Mammary epithelial cell (primary cell): ENCODE data around the gene BTBD1.

Experiments used
- EZH2 ChIP-seq: IDR thresholded peaks from 2 replicates; pipeline ENCODE4 v1.6.1; 2012; ENCODE audit warnings: low read length, inconsistent platforms, borderline replicate concordance
- TF ChIP-seq, protein P1 (sequence below), 2 donors: IDR thresholded peaks in 1 of 2; conservative IDR thresholded peaks in 1 of 2; 2 replicates each; pipeline ENCODE4 v1.5.1; 2011 to 2012; ENCODE audit warnings: inconsistent platforms in 2 of 2, low read length in 2 of 2, mild to moderate bottlenecking in 2 of 2, control low read depth in 1 of 2, low read depth in 1 of 2; ENCODE audit not compliant: insufficient read depth in 1 of 2; ENCODE audit errors: extremely low read depth in 1 of 2

DNA sequence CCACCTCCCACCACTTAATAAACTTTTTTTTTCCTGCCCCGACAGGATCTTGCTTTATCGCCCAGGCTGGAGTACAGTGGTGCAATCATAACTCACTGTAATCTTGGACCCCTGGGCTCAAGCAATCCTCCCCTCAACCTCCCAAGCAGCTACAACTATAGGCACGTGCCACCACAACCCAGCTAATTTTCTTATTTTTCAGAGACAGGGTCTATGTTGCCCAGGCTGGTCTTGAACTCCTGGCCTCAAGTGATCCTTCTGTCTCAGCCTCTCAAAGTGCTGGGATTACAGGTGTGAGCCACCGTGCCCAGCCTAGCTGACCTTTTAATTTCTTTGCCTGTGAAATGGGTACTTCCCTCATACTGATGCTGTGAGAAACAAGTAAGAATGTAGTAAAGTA lies 51.7 kb downstream of the BTBD1 start:
- no peak for TF ChIP-seq EZH2
- TF ChIP-seq, protein P1, sequence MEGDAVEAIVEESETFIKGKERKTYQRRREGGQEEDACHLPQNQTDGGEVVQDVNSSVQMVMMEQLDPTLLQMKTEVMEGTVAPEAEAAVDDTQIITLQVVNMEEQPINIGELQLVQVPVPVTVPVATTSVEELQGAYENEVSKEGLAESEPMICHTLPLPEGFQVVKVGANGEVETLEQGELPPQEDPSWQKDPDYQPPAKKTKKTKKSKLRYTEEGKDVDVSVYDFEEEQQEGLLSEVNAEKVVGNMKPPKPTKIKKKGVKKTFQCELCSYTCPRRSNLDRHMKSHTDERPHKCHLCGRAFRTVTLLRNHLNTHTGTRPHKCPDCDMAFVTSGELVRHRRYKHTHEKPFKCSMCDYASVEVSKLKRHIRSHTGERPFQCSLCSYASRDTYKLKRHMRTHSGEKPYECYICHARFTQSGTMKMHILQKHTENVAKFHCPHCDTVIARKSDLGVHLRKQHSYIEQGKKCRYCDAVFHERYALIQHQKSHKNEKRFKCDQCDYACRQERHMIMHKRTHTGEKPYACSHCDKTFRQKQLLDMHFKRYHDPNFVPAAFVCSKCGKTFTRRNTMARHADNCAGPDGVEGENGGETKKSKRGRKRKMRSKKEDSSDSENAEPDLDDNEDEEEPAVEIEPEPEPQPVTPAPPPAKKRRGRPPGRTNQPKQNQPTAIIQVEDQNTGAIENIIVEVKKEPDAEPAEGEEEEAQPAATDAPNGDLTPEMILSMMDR (conservative IDR thresholded peaks at IDR 0.05 in 1 of 2, IDR thresholded peaks at IDR 0.05 in 1 of 2; ENCODE audit: extremely low read depth in 1 of 2, insufficient read depth in 1 of 2, low read depth in 1 of 2, low read length in 2 of 2): no peak
